Caki2 (cell line): Measurements from ENCODE around the gene HLCS. TPM values are rescaled to one million over a fixed set of nuclear protein-coding genes. Genes with fewer than 3 reads are reported as not detected.

ENCODE experiments used
- DNase-seq: peaks from one replicate; pipeline ENCODE4 v3.0.0-alpha.2; 2015; ENCODE audit warnings: low read depth
- in situ Hi-C: cut with HindIII; loops from 2 replicates; pipeline ENCODE4 v1.10.0; 2016; ENCODE audit warnings: low sequenced_read_pairs, low pct_unique_long_range_greater_than_20kb, mixed read lengths
- total RNA-seq: library from RNA; depleted of rRNA; stranded (reverse); fragments of >200 nt; shearing (Covaris generic); gene quantifications from 2 replicates; pipeline ENCODE4 v1.2.3, GENCODE V29; 2014; ENCODE audit warnings: low replicate concordance

HLCS gene
- total RNA-seq, 1 experiment from 2014 or later, result 10.4 TPM

GRCh38 chr21:36928960-36929359, 37.5 kb downstream of the HLCS start:
- in situ Hi-C loops, result no loop called here
- no peak for DNase-seq

GRCh38 chr21:36927719-36928117, 38.8 kb downstream of the HLCS start:
- peak; percentile 62 for DNase-seq
- in situ Hi-C loops, result no loop called here

GRCh38 chr21:36926989-36927718, 39.3 kb downstream of the HLCS start:
- no peak for DNase-seq
- in situ Hi-C loops, result no loop called here

- in situ Hi-C loops, result no loop called here
- DNase-seq, result no peak
These were observed 43.2 kb downstream of the HLCS start for GRCh38 chr21:36923270-36923669.

GRCh38 chr21:36922861-36923260, 43.6 kb downstream of the HLCS start:
- DNase-seq, result no peak
- in situ Hi-C loops, result no loop called here

- in situ Hi-C loops, result no loop called here
- no peak for DNase-seq
These were observed 48.2 kb downstream of the HLCS start for GRCh38 chr21:36918291-36918690.

GRCh38 chr21:36917471-36918158, 48.9 kb downstream of the HLCS start:
- peak; percentile 54 for DNase-seq
- in situ Hi-C loops, result no loop called here

- in situ Hi-C loops, result no loop called here
These were observed 49.8 kb downstream of the HLCS start for GRCh38 chr21:36916718-36917117.

GRCh38 chr21:36915696-36916245, 50.7 kb downstream of the HLCS start:
- in situ Hi-C loops, result no loop called here
- no peak for DNase-seq

More at GRCh38 chr21:36916718-36917117, 49.8 kb downstream of the HLCS start:
- no peak for DNase-seq

- in situ Hi-C loops, result no loop called here
- DNase-seq, result no peak
These were observed 51.3 kb downstream of the HLCS start for GRCh38 chr21:36915014-36915695.

GRCh38 chr21:36914244-36915013, 52.0 kb downstream of the HLCS start:
- no peak for DNase-seq
- in situ Hi-C loops, result no loop called here

GRCh38 chr21:36913247-36914169, 53.0 kb downstream of the HLCS start:
- no peak for DNase-seq
- in situ Hi-C loops, result no loop called here

GRCh38 chr21:36910581-36911307, 55.7 kb downstream of the HLCS start:
- DNase-seq, result no peak
- in situ Hi-C loops, result no loop called here

- peak; percentile 94 for DNase-seq
- in situ Hi-C loops, result no loop called here
These were observed 56.4 kb downstream of the HLCS start for GRCh38 chr21:36909901-36910561.

- DNase-seq, result no peak
- in situ Hi-C loops, result no loop called here
These were observed 57.0 kb downstream of the HLCS start for GRCh38 chr21:36909423-36909822.

- peak; percentile 38 for DNase-seq
- in situ Hi-C loops, result no loop called here
These were observed 58.1 kb downstream of the HLCS start for GRCh38 chr21:36908260-36908908.
